ENCODE data around the gene LRP2.

Gene LRP2

GRCh38 chr2:169386722-169387121 is 24.4 kb upstream of the LRP2 start:
- H2AFZ ChIP-seq (ENCODE audit: low read length) = no peak overlapping the region
- no peak overlapping the region for H2BK15ac ChIP-seq (ENCODE audit: low read length)
- no CpG with 5 or more reads among the region's 2 CpGs for WGBS, 2 donors (ENCODE audit: extremely low coverage in 2 of 2, insufficient read length in 2 of 2, insufficient replicate concordance in 1 of 2)
- no peak for DNase-seq (ENCODE audit: low spot score)
- no peak overlapping the region for H4K91ac ChIP-seq (ENCODE audit: low read depth, low read length, poor library complexity)
- H3K79me1 ChIP-seq (ENCODE audit: low read depth, low read length) = no peaks in the 10 kb centered on the region
- H3K14ac ChIP-seq (ENCODE audit: low read length) = no peak overlapping the region
- no peak overlapping the region for H3K23ac ChIP-seq (ENCODE audit: low read depth, low read length, poor library complexity)
- no peaks in the 10 kb centered on the region for H3K36me3 ChIP-seq (replicated peaks in 1 of 2; ENCODE audit: control insufficient read depth in 2 of 2, insufficient read depth in 2 of 2, low read length in 2 of 2)
- H2BK12ac ChIP-seq (ENCODE audit: low read length) = no peak overlapping the region
- peaks cover 0 to 2% of the 10 kb centered on the region in 2 donors for H3K4me1 ChIP-seq (ENCODE audit: control insufficient read depth in 2 of 2, insufficient read depth in 1 of 2, low read depth in 1 of 2, low read length in 2 of 2)
- no peak overlapping the region for H3K4ac ChIP-seq (ENCODE audit: low read length)
- H3K4me3 ChIP-seq (ENCODE audit: low read length in 2 of 2) = no peak overlapping the region
- H3K27me3 ChIP-seq (ENCODE audit: control insufficient read depth in 3 of 3, insufficient read depth in 3 of 3, low read depth in 1 of 3, low read length in 3 of 3) = peaks cover 0 to 16% (median 0%) of the 10 kb centered on the region in 3 experiments
- H3K4me2 ChIP-seq (ENCODE audit: insufficient read depth, low read length, poor library complexity, severe bottlenecking) = no peak overlapping the region
- H2BK5ac ChIP-seq (ENCODE audit: low read length) = no peak overlapping the region
- no peak overlapping the region for H3K27ac ChIP-seq (replicated peaks; ENCODE audit: low read length)
- H3K9ac ChIP-seq (ENCODE audit: low read depth, low read length, poor library complexity) = no peak overlapping the region
- H2BK120ac ChIP-seq (ENCODE audit: low read depth, low read length) = no peak overlapping the region
- no peak overlapping the region for H3K18ac ChIP-seq (ENCODE audit: low read length)
- no peaks in the 10 kb centered on the region for H3K9me3 ChIP-seq (replicated peaks in 1 of 2; ENCODE audit: control insufficient read depth in 2 of 2, insufficient read depth in 1 of 2, low read depth in 1 of 2, low read length in 2 of 2)
- no peak overlapping the region for H4K8ac ChIP-seq (ENCODE audit: low read depth, low read length)
- H2AK5ac ChIP-seq (ENCODE audit: low read depth, low read length) = no peak overlapping the region

GRCh38 chr2:169384816-169385215 is 22.5 kb upstream of the LRP2 start:
- no CpG with 5 or more reads among the region's 6 CpGs for WGBS, 2 donors (ENCODE audit: extremely low coverage in 2 of 2, insufficient read length in 2 of 2, insufficient replicate concordance in 1 of 2)
- H3K4me3 ChIP-seq (ENCODE audit: low read length in 2 of 2) = no peak overlapping the region
- H3K36me3 ChIP-seq (replicated peaks in 1 of 2; ENCODE audit: control insufficient read depth in 2 of 2, insufficient read depth in 2 of 2, low read length in 2 of 2) = no peaks in the 10 kb centered on the region

GRCh38 chr2:169372561-169372960 is 10.2 kb upstream of the LRP2 start:
- Histone ChIP-seq H3K18ac (ENCODE audit: low read length) (no peak overlapping the region), H3K14ac (ENCODE audit: low read length) (no peak overlapping the region), H3K4ac (ENCODE audit: low read length) (no peak overlapping the region), H2BK15ac (ENCODE audit: low read length) (no peak overlapping the region), H2BK12ac (ENCODE audit: low read length) (no peak overlapping the region), H2BK5ac (ENCODE audit: low read length) (no peak overlapping the region), H3K9me3 (replicated peaks in 1 of 2; ENCODE audit: control insufficient read depth in 2 of 2, insufficient read depth in 1 of 2, low read depth in 1 of 2, low read length in 2 of 2) (no peaks in the 10 kb centered on the region), H3K4me1 (ENCODE audit: control insufficient read depth in 2 of 2, insufficient read depth in 1 of 2, low read depth in 1 of 2, low read length in 2 of 2) (peaks cover 0 to 1% of the 10 kb centered on the region in 2 donors), H3K4me2 (ENCODE audit: insufficient read depth, low read length, poor library complexity, severe bottlenecking) (no peak overlapping the region), H2BK120ac (ENCODE audit: low read depth, low read length) (no peak overlapping the region), H4K91ac (ENCODE audit: low read depth, low read length, poor library complexity) (no peak overlapping the region), H3K27me3 (ENCODE audit: control insufficient read depth in 3 of 3, insufficient read depth in 3 of 3, low read depth in 1 of 3, low read length in 3 of 3) (peaks cover 0 to 7% (median 0%) of the 10 kb centered on the region in 3 experiments), H3K9ac (ENCODE audit: low read depth, low read length, poor library complexity) (no peak overlapping the region), H3K36me3 (replicated peaks in 1 of 2; ENCODE audit: control insufficient read depth in 2 of 2, insufficient read depth in 2 of 2, low read length in 2 of 2) (no peaks in the 10 kb centered on the region), H2AK5ac (ENCODE audit: low read depth, low read length) (no peak overlapping the region), H3K23ac (ENCODE audit: low read depth, low read length, poor library complexity) (no peak overlapping the region), H3K27ac (replicated peaks; ENCODE audit: low read length) (no peak overlapping the region), H4K8ac (ENCODE audit: low read depth, low read length) (no peak overlapping the region), H3K79me1 (ENCODE audit: low read depth, low read length) (no peaks in the 10 kb centered on the region), H3K4me3 (ENCODE audit: low read length in 2 of 2) (no peak overlapping the region), H2AFZ (ENCODE audit: low read length) (no peak overlapping the region)
- no peak for DNase-seq (ENCODE audit: low spot score)
- WGBS, 2 donors (ENCODE audit: extremely low coverage in 2 of 2, insufficient read length in 2 of 2, insufficient replicate concordance in 1 of 2) = no CpG with 5 or more reads among the region's 4 CpGs

More at GRCh38 chr2:169384816-169385215, 22.5 kb upstream of the LRP2 start:
- Histone ChIP-seq H4K91ac (ENCODE audit: low read depth, low read length, poor library complexity) (no peak overlapping the region), H2BK15ac (ENCODE audit: low read length) (no peak overlapping the region), H4K8ac (ENCODE audit: low read depth, low read length) (no peak overlapping the region), H3K79me1 (ENCODE audit: low read depth, low read length) (no peaks in the 10 kb centered on the region), H3K9ac (ENCODE audit: low read depth, low read length, poor library complexity) (no peak overlapping the region), H3K27me3 (ENCODE audit: control insufficient read depth in 3 of 3, insufficient read depth in 3 of 3, low read depth in 1 of 3, low read length in 3 of 3) (peaks cover 0 to 16% (median 0%) of the 10 kb centered on the region in 3 experiments), H3K23ac (ENCODE audit: low read depth, low read length, poor library complexity) (no peak overlapping the region), H3K4me1 (ENCODE audit: control insufficient read depth in 2 of 2, insufficient read depth in 1 of 2, low read depth in 1 of 2, low read length in 2 of 2) (peaks cover 0 to 2% of the 10 kb centered on the region in 2 donors), H2BK12ac (ENCODE audit: low read length) (no peak overlapping the region), H3K4me2 (ENCODE audit: insufficient read depth, low read length, poor library complexity, severe bottlenecking) (no peak overlapping the region), H3K18ac (ENCODE audit: low read length) (no peak overlapping the region), H2AFZ (ENCODE audit: low read length) (no peak overlapping the region), H2AK5ac (ENCODE audit: low read depth, low read length) (no peak overlapping the region), H2BK120ac (ENCODE audit: low read depth, low read length) (no peak overlapping the region), H3K9me3 (replicated peaks in 1 of 2; ENCODE audit: control insufficient read depth in 2 of 2, insufficient read depth in 1 of 2, low read depth in 1 of 2, low read length in 2 of 2) (no peaks in the 10 kb centered on the region), H3K4ac (ENCODE audit: low read length) (no peak overlapping the region), H3K27ac (replicated peaks; ENCODE audit: low read length) (no peak overlapping the region), H3K14ac (ENCODE audit: low read length) (no peak overlapping the region), H2BK5ac (ENCODE audit: low read length) (no peak overlapping the region)
- no peak for DNase-seq (ENCODE audit: low spot score)

- no peak overlapping the region for H3K18ac ChIP-seq (ENCODE audit: low read length)
- H3K9ac ChIP-seq (ENCODE audit: low read depth, low read length, poor library complexity) = no peak overlapping the region
- no peak overlapping the region for H4K91ac ChIP-seq (ENCODE audit: low read depth, low read length, poor library complexity)
- peaks cover 7% of the 10 kb centered on the region for H3K79me1 ChIP-seq (ENCODE audit: low read depth, low read length)
- H2BK12ac ChIP-seq (ENCODE audit: low read length) = no peak overlapping the region
- H3K27ac ChIP-seq (replicated peaks; ENCODE audit: low read length) = no peak overlapping the region
- no peak overlapping the region for H4K8ac ChIP-seq (ENCODE audit: low read depth, low read length)
- no peak overlapping the region for H3K23ac ChIP-seq (ENCODE audit: low read depth, low read length, poor library complexity)
- H3K4me3 ChIP-seq (ENCODE audit: low read length in 2 of 2) = no peak overlapping the region
- no peak overlapping the region for H3K14ac ChIP-seq (ENCODE audit: low read length)
- no peak overlapping the region for H3K4me2 ChIP-seq (ENCODE audit: insufficient read depth, low read length, poor library complexity, severe bottlenecking)
- no peak overlapping the region for H2BK5ac ChIP-seq (ENCODE audit: low read length)
- H2AK5ac ChIP-seq (ENCODE audit: low read depth, low read length) = no peak overlapping the region
- H2AFZ ChIP-seq (ENCODE audit: low read length) = no peak overlapping the region
- H2BK120ac ChIP-seq (ENCODE audit: low read depth, low read length) = no peak overlapping the region
- no peak for DNase-seq (ENCODE audit: low spot score)
- H3K27me3 ChIP-seq (ENCODE audit: control insufficient read depth in 3 of 3, insufficient read depth in 3 of 3, low read depth in 1 of 3, low read length in 3 of 3) = peaks cover 0 to 4% (median 0%) of the 10 kb centered on the region in 3 experiments
- H3K36me3 ChIP-seq (replicated peaks in 1 of 2; ENCODE audit: control insufficient read depth in 2 of 2, insufficient read depth in 2 of 2, low read length in 2 of 2) = no peaks in the 10 kb centered on the region
- H3K4ac ChIP-seq (ENCODE audit: low read length) = no peak overlapping the region
- H3K9me3 ChIP-seq (replicated peaks in 1 of 2; ENCODE audit: control insufficient read depth in 2 of 2, insufficient read depth in 1 of 2, low read depth in 1 of 2, low read length in 2 of 2) = no peaks in the 10 kb centered on the region
- no peak overlapping the region for H2BK15ac ChIP-seq (ENCODE audit: low read length)
- peaks cover 12 to 23% of the 10 kb centered on the region in 2 donors for H3K4me1 ChIP-seq (ENCODE audit: control insufficient read depth in 2 of 2, insufficient read depth in 1 of 2, low read depth in 1 of 2, low read length in 2 of 2)
These were observed 3.7 kb upstream of the LRP2 start for GRCh38 chr2:169366066-169366465.

Measured in neuronal stem cell (in vitro differentiated cells).